Measurements from ENCODE around the gene RELCH.
A peak's percentile ranks its signal among the peaks of the same experiment; 100 is the strongest.

The RELCH gene

GRCh38 chr18:62250475-62250874 lies 63.4 kb downstream of the RELCH start:
- no peak for DNase-seq

- DNase-seq: no peak
Observed at GRCh38 chr18:62258093-62258492, 71.0 kb downstream of the RELCH start.

GRCh38 chr18:62258616-62259015 lies 71.6 kb downstream of the RELCH start:
- DNase-seq: no peak

GRCh38 chr18:62262061-62262460 lies 75.0 kb downstream of the RELCH start:
- no peak for DNase-seq

GRCh38 chr18:62264984-62265383 lies 77.9 kb downstream of the RELCH start:
- DNase-seq: no peak

- no peak for DNase-seq
Observed at GRCh38 chr18:62277045-62277444, 90.0 kb downstream of the RELCH start.

- DNase-seq: no peak
Observed at GRCh38 chr18:62279561-62279960, 92.5 kb downstream of the RELCH start.

GRCh38 chr18:62280058-62280457 lies 93.0 kb downstream of the RELCH start:
- DNase-seq: no peak

GRCh38 chr18:62280786-62281185 lies 93.7 kb downstream of the RELCH start:
- no peak for DNase-seq

- DNase-seq: peak in 1 of 2 experiments; percentile 23
Observed at GRCh38 chr18:62281684-62282083, 94.6 kb downstream of the RELCH start.

GRCh38 chr18:62282188-62282629 lies 95.2 kb downstream of the RELCH start:
- peak in 1 of 2 experiments; percentile 16 for DNase-seq

GRCh38 chr18:62284637-62285036 lies 97.6 kb downstream of the RELCH start:
- no peak for DNase-seq

GRCh38 chr18:62285281-62285680 lies 98.2 kb downstream of the RELCH start:
- DNase-seq: no peak

- DNase-seq: no peak
Observed at GRCh38 chr18:62287781-62288664, 101.0 kb downstream of the RELCH start.

- no peak for DNase-seq
Observed at GRCh38 chr18:62288665-62289008, 101.6 kb downstream of the RELCH start.

GRCh38 chr18:62289047-62289446 lies 102.0 kb downstream of the RELCH start:
- DNase-seq: no peak

GRCh38 chr18:62294073-62294472 lies 107.0 kb downstream of the RELCH start:
- no peak for DNase-seq

GRCh38 chr18:62300359-62300963 lies 113.4 kb downstream of the RELCH start:
- no peak for DNase-seq

GRCh38 chr18:62301322-62301721 lies 114.3 kb downstream of the RELCH start:
- DNase-seq: no peak

GRCh38 chr18:62312851-62313250 lies 125.8 kb downstream of the RELCH start:
- no peak for DNase-seq

GRCh38 chr18:62318228-62319180 lies 131.4 kb downstream of the RELCH start:
- DNase-seq: no peak

GRCh38 chr18:62321201-62321600 lies 134.1 kb downstream of the RELCH start:
- no peak for DNase-seq

GRCh38 chr18:62323483-62324180 lies 136.6 kb downstream of the RELCH start:
- no peak for DNase-seq

Measured in NCI-H446 (cell line).